Islet of Langerhans (tissue), 1 donor: Measurements from ENCODE around the gene PIGL.
"Not testable (repeated sequence)": the region's sequence is repeated elsewhere in the genome, so short reads cannot be mapped to it uniquely, and the experiment has no call there.

ENCODE experiments used
- FAIRE-seq: peaks from one replicate; lab custom pipeline; 2011; peaks lifted over from hg19 to GRCh38; lab: Jason Lieb, UNC

The PIGL gene

DNA sequence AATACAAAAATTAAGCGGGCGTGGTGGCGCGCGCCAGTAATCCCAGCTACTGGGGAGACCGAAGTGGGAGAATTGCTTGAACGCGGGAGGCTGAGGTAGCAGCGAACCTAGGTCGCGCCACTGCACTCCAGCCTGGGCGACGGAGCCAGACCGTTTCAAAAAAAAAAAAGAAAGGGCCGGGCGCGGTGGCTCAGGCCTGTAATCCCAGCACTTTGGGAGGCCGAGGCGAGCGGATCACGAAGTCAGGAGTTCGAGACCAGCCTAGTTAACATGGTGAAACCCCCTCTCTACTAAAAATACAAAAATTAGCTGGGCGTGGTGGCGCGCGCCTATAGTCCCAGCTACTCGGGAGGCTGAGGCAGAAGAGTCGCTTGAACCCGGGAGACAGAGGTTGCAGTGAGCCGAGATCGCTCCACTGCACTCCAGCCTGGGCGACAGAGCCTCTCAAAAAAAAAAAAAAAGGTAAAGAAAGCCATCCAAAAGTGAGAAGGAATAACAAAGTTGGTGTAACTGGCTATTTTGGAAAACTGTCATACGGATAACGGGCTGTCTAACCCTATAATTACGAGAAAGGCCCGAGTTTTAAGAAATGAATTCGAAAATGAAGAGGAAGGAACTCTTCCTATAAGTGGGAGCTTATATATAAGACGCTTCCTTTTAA, 539 bp upstream of the PIGL start:
- not testable (repeated sequence) for FAIRE-seq

DNA sequence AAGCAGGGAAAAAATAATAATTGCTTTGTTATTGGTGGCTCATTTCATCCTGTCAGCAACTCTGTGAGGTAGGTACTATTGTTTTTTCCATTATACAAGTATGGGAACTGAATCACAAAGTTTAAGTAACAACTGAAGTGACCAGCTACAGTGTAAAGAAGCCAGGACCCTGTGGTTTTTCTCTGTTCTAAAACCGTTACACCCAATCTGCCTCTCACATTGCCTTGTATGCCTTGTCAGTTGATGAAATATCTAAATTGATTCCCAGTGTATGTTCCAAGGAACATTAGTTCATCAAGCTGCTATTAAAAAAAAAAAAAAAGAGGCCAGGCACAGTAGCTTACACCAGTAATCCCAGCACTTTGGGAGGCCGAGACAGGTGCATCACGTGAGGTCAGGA, 5.4 kb downstream of the PIGL start:
- no peak for FAIRE-seq

DNA sequence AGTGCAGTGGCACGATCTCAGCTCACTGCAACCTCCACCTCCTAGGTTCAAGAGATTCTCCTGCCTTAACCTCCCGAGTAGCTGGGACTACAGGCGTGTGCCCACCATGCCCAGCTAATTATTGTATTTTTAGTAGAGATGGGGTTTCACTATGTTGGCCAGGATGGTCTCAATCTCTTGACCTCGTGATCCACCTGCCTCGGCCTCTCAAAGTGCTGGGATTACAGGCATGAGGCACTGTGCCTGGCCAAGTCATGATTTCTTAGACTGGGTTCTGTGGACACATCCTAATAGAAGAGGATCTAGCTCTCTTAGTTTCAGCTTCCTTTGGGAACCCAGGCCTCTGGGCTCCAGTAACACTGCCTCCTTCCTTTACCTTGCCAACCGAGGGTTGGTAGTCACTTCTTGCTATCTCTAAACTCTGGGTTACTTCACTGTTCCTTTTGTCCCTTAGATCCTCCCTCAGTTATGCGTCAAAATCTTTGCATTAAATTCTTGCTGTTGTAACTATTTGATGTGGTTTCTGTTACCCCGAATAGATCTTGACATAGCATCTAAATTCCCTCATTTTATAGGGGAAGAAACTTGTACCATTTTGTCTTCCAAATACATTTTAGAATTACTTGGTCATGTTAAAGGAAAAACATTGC, 13.0 kb downstream of the PIGL start:
- FAIRE-seq: not testable (repeated sequence)

DNA sequence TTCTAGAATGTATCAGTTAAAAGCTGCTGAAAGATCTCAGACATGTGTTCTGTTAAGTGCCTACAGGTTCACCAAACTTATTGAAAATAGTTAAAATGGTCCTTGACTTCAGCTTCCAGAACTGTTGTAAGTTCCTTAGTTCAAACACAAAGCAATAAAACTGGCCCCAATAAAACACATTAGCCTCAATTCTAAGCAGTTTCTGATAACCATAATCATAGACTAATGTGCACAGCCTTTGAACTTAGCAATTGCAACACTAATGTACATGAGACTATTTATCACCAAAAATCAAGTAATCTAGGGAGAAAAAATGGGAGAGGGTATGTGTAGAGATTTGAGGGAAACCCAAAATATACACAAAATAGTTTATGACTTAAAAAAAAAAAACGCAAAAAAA, 15.4 kb downstream of the PIGL start:
- FAIRE-seq: no peak

DNA sequence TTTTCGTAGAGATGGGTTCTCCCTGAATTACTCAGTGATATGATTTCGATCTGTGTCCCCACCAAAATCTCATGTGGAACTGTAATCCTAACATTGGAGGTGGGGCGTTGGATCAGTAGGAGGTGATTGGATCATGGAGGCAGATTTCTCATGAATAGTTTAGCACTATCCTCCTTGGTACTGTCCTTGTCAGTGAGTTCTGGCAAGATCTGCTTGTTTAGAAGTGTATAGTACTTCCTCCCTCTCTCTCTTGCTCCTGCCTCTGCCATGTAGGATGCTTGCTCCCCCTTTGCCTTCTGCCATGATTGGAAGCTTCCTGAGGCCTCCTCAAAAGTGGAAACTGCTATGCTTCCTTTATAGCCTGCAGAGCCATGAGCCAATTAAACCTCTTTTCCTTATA, 22.9 kb downstream of the PIGL start:
- no peak for FAIRE-seq

DNA sequence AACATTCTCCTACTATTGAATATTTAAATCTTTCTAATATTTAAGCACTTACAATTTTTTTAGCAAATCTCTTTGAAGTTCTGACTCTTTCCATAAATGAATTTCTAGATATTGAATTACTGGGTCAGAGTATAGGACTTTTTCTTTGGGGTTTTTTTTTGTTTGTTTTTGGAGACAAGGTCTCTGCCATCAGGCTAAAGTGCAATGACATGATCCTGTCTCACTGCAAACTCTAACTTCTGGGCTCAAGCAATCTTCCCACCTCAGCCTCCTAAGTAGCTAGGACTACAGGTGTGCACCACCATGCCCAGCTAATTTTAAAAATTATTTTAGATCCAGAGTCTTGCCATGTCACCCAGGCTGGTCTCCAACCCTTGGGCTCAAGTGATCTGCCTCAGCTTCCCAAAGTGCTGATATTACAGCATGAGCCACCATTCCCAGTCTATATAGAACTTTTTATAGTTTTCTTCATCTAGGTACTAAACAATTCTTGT, 24.9 kb downstream of the PIGL start:
- no peak for FAIRE-seq

DNA sequence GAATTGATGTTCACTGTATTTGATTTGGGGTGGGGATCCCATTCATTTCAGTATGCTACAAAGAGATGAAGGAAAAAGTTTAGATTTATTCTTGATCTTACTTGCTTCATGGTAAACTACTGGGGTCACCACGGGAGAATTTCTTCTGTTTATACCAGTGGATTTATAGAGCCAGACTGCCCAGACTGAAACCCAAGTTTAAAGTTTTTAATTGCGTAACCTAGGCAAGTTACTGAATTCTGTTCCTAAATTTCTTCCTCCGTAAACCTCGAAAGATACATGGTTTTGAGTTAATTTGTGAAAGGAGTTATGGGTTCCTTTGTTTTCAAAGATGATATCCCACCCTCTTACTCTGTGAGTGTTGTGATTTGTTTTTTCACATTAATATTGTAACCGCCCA, 26.4 kb downstream of the PIGL start:
- no peak for FAIRE-seq

DNA sequence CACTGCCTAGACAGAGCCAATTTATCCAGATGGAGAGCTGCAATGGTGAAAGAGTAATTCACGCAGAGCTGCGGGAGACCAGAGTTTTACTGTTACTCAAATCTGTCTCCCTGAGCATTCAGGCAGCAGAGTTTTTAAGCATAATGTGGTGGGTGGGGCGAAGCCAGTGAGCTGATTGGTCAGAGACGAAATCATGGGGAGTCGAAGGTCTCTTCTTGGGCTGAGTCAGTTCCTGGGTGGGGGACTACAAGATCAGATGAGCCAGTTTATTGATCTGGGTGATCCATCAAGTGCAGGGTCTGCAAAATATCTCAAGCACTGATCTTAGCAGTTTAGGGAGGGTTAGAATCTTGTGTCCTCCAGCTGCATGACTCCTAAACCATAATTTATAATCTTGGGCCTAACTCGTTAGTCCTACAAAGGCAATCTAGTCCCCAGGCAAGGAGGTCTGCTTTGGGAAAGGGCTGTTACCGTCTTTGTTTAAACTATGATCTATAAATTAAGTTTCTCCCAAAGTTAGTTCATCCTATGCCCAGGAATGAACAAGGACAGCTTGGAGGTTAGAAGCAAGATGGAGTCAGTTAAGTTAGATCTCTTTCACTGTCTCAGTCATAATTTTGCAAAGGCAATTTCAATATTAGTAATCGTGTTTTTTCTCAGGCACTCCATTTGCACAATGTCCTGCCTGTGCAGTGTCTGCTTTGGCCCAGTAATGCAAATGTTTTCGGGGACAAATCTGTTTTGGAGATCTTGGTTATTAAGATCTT, 27.0 kb downstream of the PIGL start:
- no peak for FAIRE-seq

DNA sequence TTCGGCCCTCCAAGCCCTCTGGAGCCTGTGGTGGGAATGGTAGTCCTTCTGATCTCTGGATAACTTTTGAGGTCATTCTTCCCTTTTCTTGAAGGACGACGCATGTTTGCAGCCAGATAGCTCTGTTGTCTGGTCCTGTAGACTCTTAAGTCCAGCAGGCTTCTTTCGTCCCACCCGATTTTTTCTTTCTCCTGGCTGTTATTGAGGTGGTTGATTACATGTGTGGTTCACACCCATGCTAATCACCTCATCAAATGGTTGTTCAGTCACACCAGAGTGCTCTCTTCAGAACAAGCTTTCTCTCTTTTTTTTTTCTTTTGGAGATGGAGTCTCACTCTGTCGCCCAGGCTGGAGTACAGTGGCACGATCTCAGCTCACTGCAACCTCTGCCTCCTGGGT, 30.6 kb downstream of the PIGL start:
- FAIRE-seq: no peak

DNA sequence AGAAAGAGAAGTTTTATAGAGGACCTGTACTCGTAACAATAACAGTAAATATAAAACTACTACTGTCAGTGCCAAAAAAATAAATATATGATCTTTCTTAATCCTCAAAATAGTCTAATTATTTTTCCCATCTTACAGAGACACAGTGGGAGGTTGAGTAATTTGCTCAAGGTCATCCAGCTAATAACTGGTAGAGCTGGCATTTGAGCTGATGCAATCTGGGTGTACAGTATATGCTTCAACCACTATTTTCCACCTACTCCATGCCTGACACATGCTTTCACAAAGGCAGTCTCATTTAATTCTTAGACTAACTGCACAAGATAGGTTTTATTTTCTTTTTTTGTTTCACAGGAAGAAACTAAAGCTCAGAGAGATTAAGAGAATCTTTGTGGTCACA, 33.6 kb downstream of the PIGL start:
- no peak for FAIRE-seq

DNA sequence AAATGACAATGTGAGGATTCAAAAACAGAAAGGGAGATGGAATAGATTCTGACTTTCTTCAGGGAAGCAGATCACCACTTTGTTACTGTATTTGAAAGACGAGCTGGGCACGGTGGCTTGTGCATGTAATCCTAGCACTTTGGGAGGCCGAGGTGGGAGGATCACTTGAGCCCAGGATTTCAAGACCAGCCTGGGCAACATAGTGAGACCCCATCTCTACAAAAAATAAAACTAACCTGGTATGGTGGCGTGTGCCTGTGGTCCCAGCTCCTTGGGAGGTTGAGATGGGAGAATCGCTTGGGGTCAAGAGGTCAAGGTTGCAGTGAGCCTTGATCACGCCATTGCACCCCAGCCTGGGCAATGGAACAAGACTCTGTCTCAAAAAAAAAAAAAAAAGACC, 34.0 kb downstream of the PIGL start:
- no peak for FAIRE-seq

DNA sequence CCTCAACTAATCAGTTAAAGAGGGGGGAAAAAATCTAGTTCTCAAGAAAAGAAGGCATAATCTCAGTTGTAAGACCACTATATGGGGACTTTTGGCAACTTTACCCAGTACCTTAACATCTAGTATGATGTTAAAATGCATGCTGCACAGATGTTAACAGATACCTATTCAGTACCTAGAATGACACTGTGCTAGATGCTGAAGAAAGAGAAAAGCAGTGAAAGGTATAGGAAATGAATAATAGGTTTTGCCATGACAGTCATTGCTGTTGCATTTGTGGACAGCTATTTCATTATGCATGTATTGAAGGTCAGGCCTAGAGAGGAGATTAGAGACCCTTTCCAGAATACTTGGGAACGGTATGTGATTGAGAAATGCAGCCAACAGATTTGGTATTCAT, 34.5 kb downstream of the PIGL start:
- FAIRE-seq: no peak

DNA sequence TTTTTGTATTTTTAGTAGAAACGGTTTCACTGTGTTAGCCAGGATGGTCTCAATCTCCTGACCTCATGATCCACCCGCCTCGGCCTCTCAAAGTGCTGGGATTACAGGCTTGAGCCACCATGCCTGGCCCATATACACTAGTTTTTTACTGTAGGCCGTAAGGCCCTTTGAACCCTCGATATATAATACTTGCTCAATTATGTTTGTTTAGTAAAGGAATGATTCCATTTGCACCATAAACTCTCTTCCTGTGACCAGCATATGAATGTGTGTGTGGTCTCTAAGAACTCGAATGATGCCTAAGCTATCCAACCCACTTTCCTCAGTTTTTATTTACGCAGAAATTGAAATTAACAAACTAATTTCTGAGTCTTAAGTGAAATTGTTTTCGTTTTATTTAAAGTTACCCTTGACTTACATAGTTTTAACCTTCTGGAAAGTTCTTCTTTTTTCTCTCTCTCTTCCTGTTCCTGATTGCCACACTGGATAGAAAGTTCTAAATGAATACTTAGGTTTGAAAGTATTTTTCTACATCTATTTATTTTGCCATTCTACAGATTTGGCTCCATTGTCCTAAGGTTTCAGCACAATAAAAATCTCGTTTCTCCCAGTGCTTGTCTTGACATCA, 37.9 kb downstream of the PIGL start:
- FAIRE-seq: no peak

DNA sequence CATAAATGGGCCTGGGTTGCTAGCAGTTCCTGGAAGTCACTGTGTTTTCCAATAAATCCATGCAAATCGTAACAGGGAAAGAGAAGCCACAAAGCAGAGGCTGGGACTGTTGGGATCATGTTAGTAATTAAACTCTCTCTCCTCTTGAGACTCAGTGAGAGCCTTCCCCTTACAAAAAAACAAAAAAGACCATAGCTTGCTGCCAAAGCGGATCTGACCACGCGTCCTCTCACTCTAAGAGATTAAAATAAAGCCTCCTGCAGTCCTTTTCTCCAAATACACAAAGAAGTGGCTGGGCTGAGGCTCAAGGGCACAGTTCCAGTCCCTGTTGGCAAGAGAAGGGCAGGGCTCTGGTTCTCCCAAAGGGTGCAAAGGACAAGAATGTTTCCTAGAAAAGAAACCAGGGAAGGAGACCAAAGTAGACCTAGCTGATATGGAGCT, 38.5 kb downstream of the PIGL start:
- no peak for FAIRE-seq

DNA sequence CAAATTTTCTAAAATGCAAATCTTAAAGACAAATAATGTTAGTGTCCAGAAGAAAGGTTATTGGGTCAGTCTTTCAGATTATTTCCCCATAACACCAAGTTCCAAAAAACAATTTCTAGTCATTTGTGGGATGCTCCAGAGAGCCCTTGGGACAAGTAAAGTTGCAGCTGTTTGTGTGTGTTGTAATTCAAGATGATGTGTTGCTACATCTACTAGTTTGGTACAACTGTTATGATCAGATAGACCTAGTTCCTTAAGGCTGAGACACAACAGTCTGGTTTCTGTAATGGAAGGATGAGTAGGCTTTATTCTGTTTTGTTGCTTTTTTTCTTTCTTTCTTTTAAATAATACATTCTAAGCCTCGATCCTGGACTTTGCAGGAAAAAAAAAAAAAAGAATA, 41.9 kb downstream of the PIGL start:
- no peak for FAIRE-seq

DNA sequence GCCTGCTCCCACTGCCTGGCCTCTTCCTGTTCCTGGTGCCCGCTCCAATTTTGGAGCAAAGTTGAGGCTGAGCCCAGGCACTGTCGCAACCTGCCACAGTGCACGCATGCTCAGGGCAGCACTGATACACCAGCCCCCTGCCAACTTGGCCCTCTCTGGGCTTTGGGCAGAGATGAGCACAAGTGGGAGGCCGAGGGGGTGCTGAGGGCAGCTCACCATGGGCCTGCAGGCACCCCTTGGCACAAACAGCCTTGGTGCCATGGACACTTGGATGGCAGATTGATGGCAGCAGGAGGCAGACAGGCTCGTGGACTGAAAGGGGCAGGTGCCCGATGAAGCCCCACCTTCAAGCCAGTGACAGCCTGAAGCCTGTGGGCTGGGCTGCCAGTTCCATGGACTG, 42.9 kb downstream of the PIGL start:
- FAIRE-seq: no peak

DNA sequence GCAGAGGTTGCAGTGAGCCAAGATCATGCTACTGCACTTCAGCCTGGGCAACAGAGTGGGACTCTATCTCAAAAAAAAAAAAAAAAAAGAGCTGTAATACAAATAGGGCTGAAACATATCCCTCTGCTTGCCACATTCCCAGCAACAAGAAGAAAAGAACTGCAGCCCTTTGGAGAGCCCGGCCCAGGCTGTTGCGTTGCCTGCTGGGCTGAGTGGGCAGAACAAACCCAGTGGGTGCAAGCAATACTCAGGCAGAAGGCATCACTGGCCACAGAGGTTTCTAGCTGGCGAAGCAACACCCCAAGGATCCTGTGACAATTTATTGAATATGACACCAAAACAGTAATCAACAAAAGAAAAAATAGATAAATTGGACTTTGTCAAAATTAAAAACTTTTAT, 44.0 kb downstream of the PIGL start:
- no peak for FAIRE-seq

DNA sequence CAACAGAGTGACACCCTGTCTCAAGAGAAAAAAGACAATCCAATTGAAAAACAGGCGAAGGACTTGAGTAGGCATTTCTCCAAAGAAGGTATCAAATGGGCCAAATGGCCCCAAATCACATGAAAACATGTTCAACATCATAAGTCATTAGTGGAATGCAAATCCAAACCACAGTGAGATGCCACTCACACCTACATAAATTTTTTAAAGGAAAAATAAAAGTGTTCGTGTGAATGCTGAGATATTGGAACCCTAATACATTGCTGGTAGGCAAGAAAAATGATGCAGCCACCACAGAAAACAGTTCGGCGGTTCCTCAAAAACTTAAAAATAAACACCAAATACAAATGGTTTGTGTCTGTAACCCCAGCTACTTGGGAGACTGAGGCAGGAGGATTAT, 45.2 kb downstream of the PIGL start:
- no peak for FAIRE-seq

DNA sequence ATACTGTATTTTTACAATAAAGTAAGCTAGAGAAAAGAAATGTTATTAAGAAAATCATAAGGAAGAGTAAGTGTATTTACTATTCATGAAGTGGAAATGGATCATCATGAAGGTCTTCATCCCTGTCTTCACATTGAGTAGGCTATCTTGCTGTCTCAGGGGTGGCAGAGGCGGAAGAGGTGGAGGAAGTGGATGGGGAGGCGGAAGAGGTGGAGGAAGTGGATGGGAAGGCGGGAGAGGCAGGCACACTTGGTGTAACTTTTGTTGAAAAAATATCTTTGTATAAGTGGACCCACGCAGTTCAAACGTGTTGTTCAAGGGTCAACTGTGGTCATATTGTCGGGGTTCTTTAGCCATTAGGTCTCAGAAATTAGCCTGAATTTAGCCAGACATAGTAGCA, 50.2 kb downstream of the PIGL start:
- FAIRE-seq: no peak

DNA sequence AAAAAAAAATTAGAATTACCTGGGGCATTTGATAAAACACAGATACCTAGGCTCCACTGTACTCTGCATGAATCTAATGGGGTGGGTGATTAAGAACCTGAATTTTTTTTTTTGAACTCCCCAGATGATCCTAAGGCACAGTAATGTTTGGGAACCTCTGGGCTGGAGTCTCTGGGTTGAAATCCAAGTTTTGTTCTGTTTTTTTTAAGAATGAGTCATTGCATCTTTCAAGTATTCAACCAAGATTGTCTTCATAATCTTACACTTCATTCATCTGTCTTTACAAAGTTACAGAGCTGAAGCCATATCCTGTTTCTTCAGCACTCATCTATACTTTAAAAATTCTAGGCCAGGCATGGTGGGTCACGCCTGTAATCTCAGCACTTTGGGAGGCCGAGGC, 52.6 kb downstream of the PIGL start:
- FAIRE-seq: no peak

DNA sequence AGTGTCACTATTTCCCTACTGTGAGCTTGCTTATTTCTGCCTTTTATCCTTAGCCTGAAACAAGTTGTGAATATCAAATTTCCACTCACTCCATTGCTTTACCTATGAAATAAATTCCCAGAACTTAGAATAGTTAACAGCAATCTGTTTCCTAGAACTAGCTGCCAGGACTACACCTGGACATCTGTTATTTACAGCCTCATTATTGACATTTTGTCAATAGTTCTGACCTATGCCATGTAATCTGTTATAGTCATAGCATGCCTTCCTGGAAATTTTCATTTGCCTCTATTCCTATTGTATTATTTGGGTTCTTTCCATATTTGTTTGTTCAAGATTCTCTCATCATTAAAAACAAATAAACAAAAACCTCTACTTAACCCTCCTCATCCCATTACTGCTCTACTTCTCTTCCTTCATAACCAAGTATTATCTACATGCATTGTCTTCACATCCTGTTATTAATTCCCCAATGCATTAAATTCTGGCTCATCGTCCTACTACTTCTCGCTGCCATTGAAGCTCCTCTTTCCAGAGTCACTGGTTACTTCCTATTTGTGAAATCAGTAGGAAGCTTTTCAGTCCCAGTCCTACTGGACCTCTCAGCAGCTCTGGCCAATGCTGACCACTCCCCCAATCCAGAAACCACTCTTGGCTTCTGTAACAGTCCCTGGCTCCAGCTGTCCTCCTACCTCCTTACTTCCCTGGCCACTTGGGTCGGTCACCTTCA, 55.3 kb downstream of the PIGL start:
- no peak for FAIRE-seq

DNA sequence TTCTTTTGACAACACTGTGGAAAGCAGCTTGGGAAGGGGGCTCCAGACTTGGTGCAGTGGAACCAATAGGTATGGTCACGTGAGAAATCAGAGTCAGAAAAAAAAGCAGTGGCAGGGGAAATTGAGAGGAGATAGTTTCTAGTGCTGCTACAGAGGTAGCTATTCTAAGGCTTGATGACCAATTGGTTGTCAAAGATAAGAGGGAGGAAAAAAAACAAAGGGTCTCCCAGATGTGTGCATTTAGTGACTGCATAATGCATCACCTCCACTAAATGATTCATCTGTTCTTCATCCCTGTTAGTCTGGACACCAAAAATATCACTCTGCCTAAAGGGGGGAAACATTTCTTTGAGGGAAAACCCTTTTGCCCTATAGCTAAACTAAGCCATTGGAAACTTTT, 56.5 kb downstream of the PIGL start:
- no peak for FAIRE-seq
